IMR-90 (cell line): ENCODE results near the gene GDPD2. TPM values are rescaled to one million over a fixed set of nuclear protein-coding genes. Genes with fewer than 3 reads are reported as not detected.

Source experiments
- ATAC-seq: fragments of 200-7000 bp; cut with Tn5 transposase; 2 replicates; pipeline ENCODE4 v1.9.1; 2020; ENCODE audit warnings: low read depth, mild to moderate bottlenecking, moderate library complexity
- BruUV-seq: library from RNA; stranded (reverse); fragments of 400-500 nt; replicated peaks from 2 replicates; lab custom pipeline; 2021; lab: Mats Ljungman, UMichigan
- CTCF ChIA-PET: fragments of 300-600 bp; formaldehyde crosslinking; extraction: SDS; loops from one replicate; lab custom pipeline; 2021; ENCODE audit warnings: antibody characterized with exemption; lab: Yijun Ruan, JAX
- POLR2A ChIA-PET: fragments of 300-600 bp; sonication (Branson Sonifier 250); formaldehyde crosslinking; loops from one replicate; lab custom pipeline; 2022; ENCODE audit warnings: antibody characterized with exemption; ENCODE audit not compliant: unreplicated experiment; lab: Charles Lee
- DNase-seq: peaks from one replicate; pipeline ENCODE4 v3.0.0; 2013
- H2AFZ ChIP-seq: replicated peaks from 2 replicates; pipeline ENCODE3; 2013; ENCODE audit warnings: low read length, mild to moderate bottlenecking; ENCODE audit not compliant: poor library complexity
- H2AK5ac ChIP-seq: 2 replicates; pipeline ENCODE4 v1.6.1; 2013; ENCODE audit warnings: low read depth, low read length, inconsistent platforms
- H2AK9ac ChIP-seq: replicated peaks from 2 replicates; pipeline ENCODE3; 2013; ENCODE audit warnings: mild to moderate bottlenecking, low read depth, low read length, moderate library complexity; ENCODE audit not compliant: poor library complexity
- H2BK120ac ChIP-seq: 2 replicates; pipeline ENCODE4 v1.6.1; 2013; ENCODE audit warnings: low read depth, low read length, inconsistent platforms
- H2BK15ac ChIP-seq: 3 replicates; pipeline ENCODE4 v1.6.1; 2013; ENCODE audit warnings: low read depth, low read length, inconsistent platforms
- H2BK20ac ChIP-seq: 2 replicates; pipeline ENCODE4 v1.6.1; 2013; ENCODE audit warnings: low read depth, mild to moderate bottlenecking, inconsistent platforms, low read length, moderate library complexity
- H2BK5ac ChIP-seq: 2 replicates; pipeline ENCODE4 v1.6.1; 2013; ENCODE audit warnings: mild to moderate bottlenecking, low read depth, low read length, inconsistent platforms; ENCODE audit not compliant: poor library complexity, severe bottlenecking
- H3K14ac ChIP-seq: replicated peaks from 2 replicates; pipeline ENCODE4 v1.6.1; 2013; ENCODE audit warnings: low read depth, low read length, inconsistent platforms
- H3K18ac ChIP-seq: 2 replicates; pipeline ENCODE4 v1.6.1; 2013; ENCODE audit warnings: low read depth, low read length, control low read depth
- H3K23ac ChIP-seq: 2 replicates; pipeline ENCODE4 v1.6.1; 2013; ENCODE audit warnings: low read depth, low read length, inconsistent platforms
- H3K27ac ChIP-seq: 2 replicates; pipeline ENCODE4 v1.5.1; 2013; ENCODE audit warnings: mild to moderate bottlenecking, control low read depth, low read length; ENCODE audit not compliant: insufficient read depth
- H3K27me3 ChIP-seq: 2 replicates; pipeline ENCODE4 v1.6.1; 2013; ENCODE audit warnings: low read length; ENCODE audit not compliant: control insufficient read depth, insufficient read depth
- H3K36me3 ChIP-seq: 2 replicates; pipeline ENCODE4 v1.6.1; 2013; ENCODE audit warnings: low read length, mixed read lengths; ENCODE audit not compliant: control insufficient read depth, insufficient read depth
- H3K4ac ChIP-seq: 2 replicates; pipeline ENCODE4 v1.6.1; 2013; ENCODE audit warnings: low read depth, low read length, inconsistent platforms
- H3K4me1 ChIP-seq: 2 replicates; pipeline ENCODE4 v1.6.1; 2013; ENCODE audit warnings: low read length, mixed read lengths; ENCODE audit not compliant: control insufficient read depth, insufficient read depth
- H3K4me2 ChIP-seq: 2 replicates; pipeline ENCODE4 v1.6.1; 2013; ENCODE audit warnings: low read depth, mild to moderate bottlenecking, control low read depth, low read length, moderate library complexity
- H3K4me3 ChIP-seq: 2 replicates; pipeline ENCODE4 v1.5.1; 2013; ENCODE audit warnings: low read depth, mild to moderate bottlenecking, control low read depth, low read length, moderate library complexity; ENCODE audit not compliant: insufficient read depth
- H3K56ac ChIP-seq: 2 replicates; pipeline ENCODE4 v1.6.1; 2013; ENCODE audit warnings: low read length, inconsistent platforms; ENCODE audit not compliant: insufficient read depth; ENCODE audit errors: extremely low read depth
- H3K79me1 ChIP-seq, 2 experiments: 2 replicates each; pipeline ENCODE4 v1.6.1; 2013; ENCODE audit warnings: low read length in 2 of 2, inconsistent platforms in 1 of 2, low read depth in 1 of 2
- H3K9ac ChIP-seq: 2 replicates; pipeline ENCODE4 v1.6.1; 2013; ENCODE audit warnings: low read depth, low read length, control low read depth
- H3K9me1 ChIP-seq: 2 replicates; pipeline ENCODE4 v1.6.1; 2013; ENCODE audit warnings: low read length, inconsistent platforms; ENCODE audit not compliant: insufficient read depth
- H3K9me3 ChIP-seq: 2 replicates; pipeline ENCODE4 v1.6.1; 2013; ENCODE audit warnings: low read length; ENCODE audit not compliant: control insufficient read depth, insufficient read depth
- H4K20me1 ChIP-seq: 2 replicates; pipeline ENCODE4 v1.6.1; 2013; ENCODE audit warnings: low read length, inconsistent platforms; ENCODE audit not compliant: insufficient read depth
- H4K5ac ChIP-seq: 2 replicates; pipeline ENCODE4 v1.6.1; 2013; ENCODE audit warnings: mild to moderate bottlenecking, low read depth, low read length, control low read depth
- H4K8ac ChIP-seq, 2 experiments: 2 replicates each; pipeline ENCODE4 v1.6.1; 2013; ENCODE audit warnings: low read depth in 2 of 2, low read length in 2 of 2, control low read depth in 1 of 2, inconsistent platforms in 1 of 2
- H4K91ac ChIP-seq: 2 replicates; pipeline ENCODE4 v1.6.1; 2013; ENCODE audit warnings: low read depth, low read length, inconsistent platforms; ENCODE audit not compliant: insufficient read depth
- CEBPB ChIP-seq: IDR thresholded peaks from 2 replicates; pipeline ENCODE4 v1.6.1; 2012; ENCODE audit warnings: low read depth, low read length, improper control_type of control experiment
- CHD1 ChIP-seq: IDR thresholded peaks from 2 replicates; pipeline ENCODE4 v1.6.1; 2012; ENCODE audit warnings: low read depth, low read length, improper control_type of control experiment
- MAZ ChIP-seq: IDR thresholded peaks from 2 replicates; pipeline ENCODE4 v1.6.1; 2012; ENCODE audit warnings: low read depth, mild to moderate bottlenecking, low read length, improper control_type of control experiment, moderate library complexity, borderline replicate concordance
- NFE2L2 ChIP-seq: fragments of 150-350 bp; IDR thresholded peaks from 2 replicates; pipeline ENCODE4 v1.6.1; 2016; ENCODE audit warnings: low read depth, mild to moderate bottlenecking, low read length
- POLR2A ChIP-seq: IDR thresholded peaks from 2 replicates; pipeline ENCODE4 v1.6.1; 2012; ENCODE audit warnings: mild to moderate bottlenecking, low read depth, low read length
- RAD21 ChIP-seq: IDR thresholded peaks from 2 replicates; pipeline ENCODE4 v1.6.1; 2012; ENCODE audit warnings: low read length, improper control_type of control experiment
- RFX5 ChIP-seq: IDR thresholded peaks from 2 replicates; pipeline ENCODE4 v1.8.0; 2012; ENCODE audit warnings: low read depth, mild to moderate bottlenecking, low read length, moderate library complexity
- WGBS, 2 experiments: methylation state at CpG; one replicate each; pipeline versions ENCODE4 v1.1.5 to v1.1.7; 2013; ENCODE audit warnings: missing lambda C conversion rate in 2 of 2; ENCODE audit not compliant: insufficient read length in 1 of 2; ENCODE audit errors: extremely low coverage in 2 of 2; 5-methylcytosine and 5-hydroxymethylcytosine counted together
- dilution Hi-C: fragments of 300-500 bp; cut with HindIII; formaldehyde crosslinking; loops from one replicate; pipeline ENCODE4 v1.14.3; 2018; ENCODE audit warnings: low sequenced_read_pairs; ENCODE audit not compliant: unreplicated experiment
- in situ Hi-C: fragments of 300-500 bp; cut with MboI; formaldehyde crosslinking; loops from 3 replicates; pipeline ENCODE4 v1.14.3; 2019; ENCODE audit warnings: low sequenced_read_pairs, inconsistent platforms, mixed read lengths
- intact Hi-C: fragments of 100-400 bp; cut with micrococcal nuclease; formaldehyde crosslinking; loops from 2 replicates; pipeline ENCODE4 v1.10.0; 2022
- polyA plus RNA-seq, 3 experiments: library from polyadenylated mRNA; depleted of rRNA; stranded (reverse); fragments of >200 nt; gene quantifications; 2 replicates each; pipeline ENCODE4 v1.2.3, GENCODE V29; 2012; ENCODE audit warnings: low replicate concordance in 1 of 3
- total RNA-seq: library from RNA; depleted of rRNA; stranded (reverse); fragments of >200 nt; gene quantifications from 2 replicates; pipeline ENCODE4 v1.2.3, GENCODE V29; 2012

GDPD2 gene
- total and polyA plus RNA-seq, 2 of the 4 experiments (the other 2 are of a cell fraction) = not detected

DNA sequence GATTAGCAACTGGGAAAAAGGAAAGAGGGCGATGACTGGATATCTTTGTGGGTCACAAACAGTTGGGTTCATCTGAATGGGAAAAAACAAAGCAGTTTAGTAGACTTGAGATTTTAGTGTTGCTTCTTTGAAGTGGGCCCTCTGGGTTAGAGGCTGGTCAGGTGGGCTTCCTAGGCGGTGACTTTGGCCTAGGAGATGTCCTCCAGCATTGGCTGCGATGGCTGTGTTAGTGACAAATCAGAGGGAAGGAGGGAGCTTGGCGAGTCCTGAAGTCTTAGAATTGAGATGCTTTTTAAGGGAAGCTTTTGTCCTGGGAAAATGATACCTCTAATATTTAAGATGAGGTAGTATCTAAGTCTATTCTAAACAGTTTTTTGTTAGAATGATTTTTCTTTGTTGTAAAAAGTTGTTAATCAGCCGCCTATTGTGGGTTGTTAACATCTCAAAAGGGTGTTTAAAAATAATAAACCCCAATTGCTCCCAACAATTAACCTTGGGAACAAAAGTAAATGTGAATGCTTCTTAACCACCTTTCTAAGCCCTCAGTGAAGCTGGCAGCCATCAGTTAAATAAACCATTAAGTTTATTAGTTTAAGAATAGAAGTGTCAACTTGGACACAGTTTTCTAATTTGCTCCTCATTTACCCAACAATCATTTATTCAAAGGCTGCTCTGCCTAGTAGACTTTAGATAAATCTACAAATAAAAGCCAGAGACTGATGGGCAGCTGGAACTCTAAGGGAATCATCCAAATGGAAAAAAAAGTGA, 53.2 kb downstream of the GDPD2 start (continued):
- TF ChIP-seq NFE2L2 = no peak

GRCh38 chrX:70476934-70477733, 54.0 kb downstream of the GDPD2 start:
- Histone ChIP-seq H3K23ac (peak overlapping the region; percentile 68; the same call in 1 of the 2 replicates), H2AK5ac (peak overlapping the region; percentile 43; the same call in 1 of the 2 replicates), H3K36me3 (peaks cover 3% of the 10 kb centered on the region), H2AFZ (peak overlapping the region; percentile 84), H3K79me1 (peaks cover 0 to 38% of the 10 kb centered on the region in 2 experiments), H3K18ac (peak overlapping the region; percentile 39), H3K4me3 (no peak overlapping the region; the same call in 1 of the 2 replicates), H3K9me1 (peaks cover 12% of the 10 kb centered on the region), H3K14ac (0 out of 2 replicates have a peak overlapping the region, but pooled peaks have one; percentile 63), H2BK15ac (peak overlapping the region; percentile 42; the same call in 2 of the 3 replicates), H3K27ac (peak overlapping the region; percentile 77), H3K9me3 (no peaks in the 10 kb centered on the region), H3K4me2 (peak overlapping the region; percentile 88), H4K8ac (peak overlapping the region; percentile 45 to 62; a peak in 3 of 4 replicates), H2BK5ac (peak overlapping the region; percentile 74), H2BK20ac (peak overlapping the region; percentile 72), H4K91ac (peak overlapping the region; percentile 87), H3K4me1 (peaks cover 22% of the 10 kb centered on the region), H4K5ac (peak overlapping the region; percentile 65), H3K4ac (peak overlapping the region; percentile 91), H2BK120ac (peak overlapping the region; percentile 92), H3K27me3 (no peaks in the 10 kb centered on the region; the same call in 1 of the 2 replicates), H4K20me1 (no peaks in the 10 kb centered on the region), H2AK9ac (peak overlapping the region; percentile 60), H3K9ac (peak overlapping the region; percentile 23; the same call in 1 of the 2 replicates), H3K56ac (peak overlapping the region; percentile 39)
- POLR2A ChIA-PET = no interaction called here
- WGBS, 2 experiments = 0% methylated on average over 1 of the region's 13 CpGs; no CpG with 5 or more reads in 1 of the 2 experiments
- DNase-seq (peak; percentile 69), ATAC-seq (peak; percentile 61)
- in situ Hi-C loops = no loop called here
- dilution Hi-C loops = no loop called here
- no peak for TF ChIP-seq CHD1
- no peak for TF ChIP-seq CEBPB
- TF ChIP-seq RFX5 = no peak
- TF ChIP-seq RAD21 = no peak
- TF ChIP-seq MAZ = peak; percentile 25; the same call in 1 of the 2 replicates
- TF ChIP-seq POLR2A = peak; percentile 42; the same call in 1 of the 2 replicates
- BruUV-seq = no TSS peak
- intact Hi-C loops = loop anchor here (1.0 kb wide), 1 partner anchor 22 kb away; no protein-coding TSS in a partner anchor
- CTCF ChIA-PET = no interaction called here
